Measurements from ENCODE around the gene MITF.
"Not testable (repeated sequence)": the region's sequence is repeated elsewhere in the genome, so short reads cannot be mapped to it uniquely, and the experiment has no call there.

MITF gene

GRCh38 chr3:69791106-69791505, 51.8 kb downstream of the MITF start:
- DNase-seq, result no peak

- DNase-seq, result no peak
These were observed 52.7 kb downstream of the MITF start for GRCh38 chr3:69791919-69792399.

- not testable (repeated sequence) for DNase-seq
These were observed 56.9 kb downstream of the MITF start for GRCh38 chr3:69796126-69796525.

GRCh38 chr3:69803681-69804270, 64.5 kb downstream of the MITF start:
- DNase-seq, result no peak

DNA sequence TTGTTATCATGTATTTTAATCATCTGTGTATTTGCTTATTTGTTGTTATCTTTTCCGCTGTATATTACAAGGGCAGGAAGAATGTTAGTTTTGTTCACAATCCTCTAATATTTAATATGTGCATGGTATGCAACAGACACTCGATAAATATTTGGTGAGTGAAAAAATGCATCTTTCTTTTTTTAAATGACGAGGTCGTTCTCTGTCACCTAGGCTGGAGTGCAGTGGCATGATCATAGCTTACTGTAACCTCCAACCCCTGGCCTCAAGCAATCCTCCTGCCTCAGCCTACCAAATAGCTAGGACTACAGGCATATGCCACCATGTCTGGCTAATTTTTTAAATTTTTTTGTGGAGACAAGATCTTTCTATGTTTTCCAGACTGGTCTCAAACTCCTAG, 66.2 kb downstream of the MITF start:
- no peak for DNase-seq

- no peak for DNase-seq
These were observed 67.6 kb downstream of the MITF start for GRCh38 chr3:69806735-69807438.

DNA sequence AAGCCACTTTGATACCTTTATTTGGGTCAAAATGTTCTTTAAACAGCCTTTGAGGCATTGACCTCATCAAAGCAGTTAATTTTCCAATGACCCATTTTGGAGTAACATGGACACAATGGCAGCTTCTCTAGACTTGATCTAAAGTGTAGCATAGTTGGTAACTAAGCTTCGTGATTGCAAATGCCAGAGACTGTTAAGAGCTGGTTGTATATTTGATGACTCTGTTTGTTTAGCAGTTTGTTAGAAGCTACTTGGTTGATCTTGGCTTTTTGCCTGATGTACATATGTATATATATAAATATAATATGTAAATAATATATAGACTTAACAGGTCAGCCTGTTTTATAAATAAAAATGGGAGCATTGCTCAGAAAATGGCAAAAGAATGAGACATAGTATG, 68.4 kb downstream of the MITF start:
- DNase-seq, result no peak

- DNase-seq, result no peak
These were observed 70.0 kb downstream of the MITF start for GRCh38 chr3:69809076-69809835.

GRCh38 chr3:69811452-69812401, 72.5 kb downstream of the MITF start:
- no peak for DNase-seq

- no peak for DNase-seq
These were observed 76.7 kb downstream of the MITF start for GRCh38 chr3:69815970-69816369.

DNA sequence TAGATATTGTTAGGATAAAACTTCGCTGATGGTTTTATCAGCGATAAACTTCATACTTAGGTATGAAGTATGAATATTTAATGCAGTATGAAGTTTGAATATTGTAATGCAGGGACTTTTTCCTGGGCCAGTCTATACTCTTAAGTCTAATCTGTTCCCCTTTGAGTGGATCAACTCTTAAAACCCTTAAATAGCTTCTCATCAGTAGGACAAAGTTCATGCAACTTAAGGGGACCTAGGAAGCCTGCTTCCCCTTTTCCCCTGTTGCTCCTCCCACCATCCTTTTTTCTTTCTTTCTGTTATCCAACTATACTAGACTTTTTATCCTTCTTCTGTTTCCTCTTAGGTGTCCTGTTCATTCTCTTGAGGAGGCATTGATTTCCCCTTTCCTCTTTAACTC, 78.7 kb downstream of the MITF start:
- no peak for DNase-seq

GRCh38 chr3:69819282-69819681, 80.0 kb downstream of the MITF start:
- DNase-seq, result no peak

- no peak for DNase-seq
These were observed 81.9 kb downstream of the MITF start for GRCh38 chr3:69821133-69821532.

GRCh38 chr3:69823743-69824142, 84.5 kb downstream of the MITF start:
- no peak for DNase-seq

GRCh38 chr3:69825446-69825845, 86.2 kb downstream of the MITF start:
- no peak for DNase-seq

- no peak for DNase-seq
These were observed 87.9 kb downstream of the MITF start for GRCh38 chr3:69827127-69827526.

GRCh38 chr3:69828817-69829216, 89.6 kb downstream of the MITF start:
- DNase-seq, result no peak

DNA sequence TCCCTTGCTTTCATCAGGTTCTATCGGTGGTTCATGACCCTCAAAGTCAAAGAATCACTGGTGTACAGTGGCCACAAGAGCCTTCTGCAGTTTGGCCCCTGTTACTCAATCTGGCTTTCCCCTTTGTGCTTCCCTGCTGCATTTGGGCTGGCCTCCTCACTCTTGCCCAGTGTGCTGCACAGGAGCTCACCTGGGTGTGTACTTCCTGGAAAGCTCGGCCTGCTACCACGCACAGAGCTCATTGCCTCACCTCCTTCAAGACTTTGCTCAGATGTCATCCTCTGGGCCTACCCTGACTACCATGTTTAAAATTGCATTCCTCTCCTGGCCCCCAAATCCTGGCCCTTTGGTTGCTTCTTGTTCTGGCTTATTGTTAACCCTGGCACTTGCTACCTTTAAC, 90.9 kb downstream of the MITF start:
- DNase-seq, result no peak

- DNase-seq, result no peak
These were observed 92.5 kb downstream of the MITF start for GRCh38 chr3:69831737-69832136.

GRCh38 chr3:69833591-69833990, 94.3 kb downstream of the MITF start:
- no peak for DNase-seq

DNA sequence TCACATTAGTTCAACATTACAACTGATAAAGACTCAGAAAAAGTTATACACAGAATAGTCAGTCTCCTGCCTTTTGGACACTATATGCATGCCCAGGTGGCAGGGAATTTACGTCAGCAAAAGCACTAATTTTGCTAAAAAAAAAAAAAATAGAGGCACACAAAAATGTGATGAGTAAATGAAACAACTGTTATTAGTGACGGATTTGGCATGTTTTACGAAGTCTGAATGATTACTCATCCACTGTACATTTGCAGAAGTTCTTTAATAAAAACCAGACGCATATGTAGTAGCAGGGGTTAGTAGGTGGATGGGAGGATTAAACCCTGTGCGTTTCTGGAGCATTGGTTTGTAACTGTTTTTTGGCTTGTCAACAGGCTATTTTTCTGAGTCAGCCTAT, 99.0 kb downstream of the MITF start:
- no peak for DNase-seq

DNA sequence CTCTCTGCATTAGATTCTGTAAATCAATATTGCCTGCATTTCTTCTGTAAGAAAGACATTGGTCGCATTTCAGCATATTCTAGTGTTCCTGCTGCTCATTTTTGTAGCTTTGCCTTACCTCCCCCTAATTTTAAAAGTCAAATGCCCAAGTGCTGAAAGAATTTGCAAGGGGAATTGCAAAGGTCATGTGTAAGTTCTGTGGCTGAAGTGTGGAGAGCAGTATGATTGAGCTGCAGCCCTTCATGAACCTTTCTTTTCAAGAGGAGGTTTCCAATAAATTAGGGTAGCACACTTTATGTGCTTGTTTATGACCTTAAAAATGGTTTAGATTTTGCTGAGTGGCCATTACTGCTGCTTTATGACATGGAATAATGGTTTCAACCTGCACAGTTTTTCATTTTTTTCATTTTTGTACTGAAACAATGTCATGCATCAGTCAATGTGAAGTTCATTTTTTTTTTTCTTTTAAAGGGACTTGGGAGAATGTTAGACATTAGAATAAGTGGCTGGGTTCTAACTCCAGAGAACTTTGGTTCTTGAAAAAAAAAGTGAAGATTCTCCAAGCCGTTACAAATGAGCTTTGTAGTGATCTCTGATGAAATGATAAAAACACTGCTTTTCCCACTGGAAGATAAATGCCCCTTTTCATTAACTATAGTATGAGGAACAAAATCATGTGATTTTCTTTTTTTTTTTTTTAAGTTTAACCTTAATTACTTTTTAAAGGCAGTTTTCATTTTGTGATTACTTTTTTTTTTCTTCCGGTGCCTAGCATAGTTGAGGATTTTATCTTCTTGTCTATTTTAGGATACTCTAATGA, 99.6 kb downstream of the MITF start:
- no peak for DNase-seq
